ENCODE measurements around the gene HCN2. TPM values are rescaled to one million over a fixed set of nuclear protein-coding genes. Genes with fewer than 3 reads are reported as not detected.
"Not testable (repeated sequence)": the region's sequence is repeated elsewhere in the genome, so short reads cannot be mapped to it uniquely, and the experiment has no call there.

HCN2 gene
- total RNA-seq, 1 donor from 2014 or later = 8.0 TPM

- DNase-seq = no peak
Observed at GRCh38 chr19:585551-586110, 4.0 kb upstream of the HCN2 start.

- DNase-seq = peak; percentile 80
Observed at GRCh38 chr19:588093-588740, 1.5 kb upstream of the HCN2 start.

GRCh38 chr19:588741-589692 lies 664 bp upstream of the HCN2 start:
- DNase-seq = no peak

- DNase-seq = no peak
Observed at GRCh38 chr19:590396-590745, 690 bp downstream of the HCN2 start.

- no peak for DNase-seq
Observed at GRCh38 chr19:590750-591098, 1.0 kb downstream of the HCN2 start.

- no peak for DNase-seq
Observed at GRCh38 chr19:591099-591958, 1.6 kb downstream of the HCN2 start.

- DNase-seq = no peak
Observed at GRCh38 chr19:592101-592500, 2.4 kb downstream of the HCN2 start.

GRCh38 chr19:593055-593454 lies 3.4 kb downstream of the HCN2 start:
- DNase-seq = no peak

GRCh38 chr19:593505-593904 lies 3.8 kb downstream of the HCN2 start:
- DNase-seq = no peak

GRCh38 chr19:594265-594870 lies 4.7 kb downstream of the HCN2 start:
- DNase-seq = no peak

- DNase-seq = no peak
Observed at GRCh38 chr19:595326-596262, 5.9 kb downstream of the HCN2 start.

- DNase-seq = no peak
Observed at GRCh38 chr19:596263-596655, 6.6 kb downstream of the HCN2 start.

GRCh38 chr19:597406-598315 lies 8.0 kb downstream of the HCN2 start:
- DNase-seq = no peak

GRCh38 chr19:601310-601709 lies 11.6 kb downstream of the HCN2 start:
- no peak for DNase-seq

GRCh38 chr19:601790-602189 lies 12.1 kb downstream of the HCN2 start:
- DNase-seq = no peak

- no peak for DNase-seq
Observed at GRCh38 chr19:602391-603301, 13.0 kb downstream of the HCN2 start.

- DNase-seq = not testable (repeated sequence)
Observed at GRCh38 chr19:603302-603639, 13.6 kb downstream of the HCN2 start.

GRCh38 chr19:603779-604178 lies 14.1 kb downstream of the HCN2 start:
- DNase-seq = not testable (repeated sequence)

GRCh38 chr19:604355-604754 lies 14.7 kb downstream of the HCN2 start:
- no peak for DNase-seq
